Measurements from ENCODE around the gene RBMS3. TPM values are rescaled to one million over a fixed set of nuclear protein-coding genes. Genes with fewer than 3 reads are reported as not detected.

Gene RBMS3
- total RNA-seq, 1 experiment from 2014 or later, result 5.9 TPM

- Histone ChIP-seq H3K27me3 (replicated peaks; ENCODE audit: insufficient read depth, low read depth, low read length, poor library complexity) (no peaks in the 10 kb centered on the region), H3K4me1 (ENCODE audit: insufficient read depth, low read length, poor library complexity, severe bottlenecking) (peaks cover 14% of the 10 kb centered on the region), H3K27ac (ENCODE audit: low read depth, low read length, poor library complexity, severe bottlenecking) (no peak overlapping the region), H3K36me3 (ENCODE audit: insufficient read depth, low read length, poor library complexity, severe bottlenecking) (no peaks in the 10 kb centered on the region), H3K4me3 (ENCODE audit: low read depth, low read length, poor library complexity, severe bottlenecking) (no peak overlapping the region), H3K9me3 (ENCODE audit: low read depth, low read length, poor library complexity, severe bottlenecking) (no peaks in the 10 kb centered on the region)
- DNase-seq (ENCODE audit: low spot score), result no peak
- intact Hi-C loops (cut with micrococcal nuclease; ENCODE audit: unreplicated experiment), result no loop called here
- POLR2A ChIA-PET (ENCODE audit: low non-redundant PET), result interaction anchor here (0.6 kb wide), 1 partner anchor 26 kb away, joined by 19 read pairs; no protein-coding TSS in a partner anchor
- CTCF ChIA-PET, result no interaction called here
- TF ChIP-seq CTCF (conservative IDR thresholded peaks at IDR 0.05; ENCODE audit: low read depth, low read length) (no peak), EZH2 (IDR thresholded peaks at IDR 0.05; ENCODE audit: borderline replicate concordance, low read depth, low read length, poor library complexity, severe bottlenecking) (no peak)
- no TSS peak for BruUV-seq (replicated peaks)
Measured at GRCh38 chr3:29561651-29562149, 280.8 kb downstream of the RBMS3 start.

GRCh38 chr3:29565236-29565635 is 284.4 kb downstream of the RBMS3 start:
- ChIA-PET CTCF (no interaction called here), POLR2A (ENCODE audit: low non-redundant PET) (no interaction called here)
- H3K36me3 ChIP-seq (ENCODE audit: insufficient read depth, low read length, poor library complexity, severe bottlenecking), result no peaks in the 10 kb centered on the region
- no peaks in the 10 kb centered on the region for H3K9me3 ChIP-seq (ENCODE audit: low read depth, low read length, poor library complexity, severe bottlenecking)
- DNase-seq (ENCODE audit: low spot score), result no peak
- H3K4me1 ChIP-seq (ENCODE audit: insufficient read depth, low read length, poor library complexity, severe bottlenecking), result peaks cover 8% of the 10 kb centered on the region
- H3K27me3 ChIP-seq (replicated peaks; ENCODE audit: insufficient read depth, low read depth, low read length, poor library complexity), result no peaks in the 10 kb centered on the region
- TF ChIP-seq EZH2 (IDR thresholded peaks at IDR 0.05; ENCODE audit: borderline replicate concordance, low read depth, low read length, poor library complexity, severe bottlenecking) (no peak), CTCF (conservative IDR thresholded peaks at IDR 0.05; ENCODE audit: low read depth, low read length) (no peak)
- intact Hi-C loops (cut with micrococcal nuclease; ENCODE audit: unreplicated experiment), result no loop called here
- H3K4me3 ChIP-seq (ENCODE audit: low read depth, low read length, poor library complexity, severe bottlenecking), result no peak overlapping the region
- no peak overlapping the region for H3K27ac ChIP-seq (ENCODE audit: low read depth, low read length, poor library complexity, severe bottlenecking)
- BruUV-seq (replicated peaks), result no TSS peak

- no TSS peak for BruUV-seq (replicated peaks)
- Histone ChIP-seq H3K36me3 (ENCODE audit: insufficient read depth, low read length, poor library complexity, severe bottlenecking) (no peaks in the 10 kb centered on the region), H3K4me3 (ENCODE audit: low read depth, low read length, poor library complexity, severe bottlenecking) (no peak overlapping the region), H3K9me3 (ENCODE audit: low read depth, low read length, poor library complexity, severe bottlenecking) (no peaks in the 10 kb centered on the region), H3K27me3 (replicated peaks; ENCODE audit: insufficient read depth, low read depth, low read length, poor library complexity) (no peaks in the 10 kb centered on the region), H3K27ac (ENCODE audit: low read depth, low read length, poor library complexity, severe bottlenecking) (no peak overlapping the region), H3K4me1 (ENCODE audit: insufficient read depth, low read length, poor library complexity, severe bottlenecking) (peaks cover 8% of the 10 kb centered on the region)
- POLR2A ChIA-PET (ENCODE audit: low non-redundant PET), result no interaction called here
- no peak for DNase-seq (ENCODE audit: low spot score)
- CTCF ChIA-PET, result no interaction called here
- TF ChIP-seq CTCF (conservative IDR thresholded peaks at IDR 0.05; ENCODE audit: low read depth, low read length) (no peak), EZH2 (IDR thresholded peaks at IDR 0.05; ENCODE audit: borderline replicate concordance, low read depth, low read length, poor library complexity, severe bottlenecking) (no peak)
- intact Hi-C loops (cut with micrococcal nuclease; ENCODE audit: unreplicated experiment), result no loop called here
Measured at GRCh38 chr3:29567501-29567900, 286.6 kb downstream of the RBMS3 start.

All from A673 (cell line).